HG03039 (cell line): ENCODE results near the gene ASAP2.
A peak's percentile ranks its signal among the peaks of the same experiment; 100 is the strongest.

Experiments
- ATAC-seq: cut with Tn5 transposase; IDR thresholded peaks from one replicate; pipeline ENCODE4 v1.9.1; 2021; ENCODE audit warnings: mild to moderate bottlenecking, moderate library complexity; ENCODE audit not compliant: unreplicated experiment

ASAP2 gene

GRCh38 chr2:9179572-9180201 is 26.9 kb upstream of the ASAP2 start:
- ATAC-seq = no peak

DNA sequence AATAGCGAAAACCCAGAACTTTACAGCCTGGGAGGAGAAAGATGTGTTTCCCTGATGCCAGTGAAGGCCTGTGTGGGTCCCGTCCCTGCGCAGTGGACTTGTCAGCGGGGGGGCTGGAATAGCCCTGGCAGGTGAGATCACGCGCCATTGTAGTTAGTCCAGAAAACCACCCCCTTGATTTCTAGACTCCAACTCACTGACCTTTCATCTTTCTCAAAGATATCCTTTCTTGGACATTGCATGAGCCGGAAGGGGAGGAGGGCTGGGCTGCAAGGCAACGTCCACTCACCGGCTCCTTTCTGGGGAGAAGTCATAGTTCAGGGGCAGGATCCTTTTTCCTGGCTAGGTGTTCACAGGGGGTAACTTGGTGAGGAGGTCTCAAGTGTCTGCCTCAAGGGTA is 22.3 kb upstream of the ASAP2 start:
- no peak for ATAC-seq

- no peak for ATAC-seq
These were observed 18.9 kb upstream of the ASAP2 start for GRCh38 chr2:9187620-9188214.

GRCh38 chr2:9188823-9189222 is 17.8 kb upstream of the ASAP2 start:
- ATAC-seq = no peak

GRCh38 chr2:9189901-9190300 is 16.7 kb upstream of the ASAP2 start:
- no peak for ATAC-seq

DNA sequence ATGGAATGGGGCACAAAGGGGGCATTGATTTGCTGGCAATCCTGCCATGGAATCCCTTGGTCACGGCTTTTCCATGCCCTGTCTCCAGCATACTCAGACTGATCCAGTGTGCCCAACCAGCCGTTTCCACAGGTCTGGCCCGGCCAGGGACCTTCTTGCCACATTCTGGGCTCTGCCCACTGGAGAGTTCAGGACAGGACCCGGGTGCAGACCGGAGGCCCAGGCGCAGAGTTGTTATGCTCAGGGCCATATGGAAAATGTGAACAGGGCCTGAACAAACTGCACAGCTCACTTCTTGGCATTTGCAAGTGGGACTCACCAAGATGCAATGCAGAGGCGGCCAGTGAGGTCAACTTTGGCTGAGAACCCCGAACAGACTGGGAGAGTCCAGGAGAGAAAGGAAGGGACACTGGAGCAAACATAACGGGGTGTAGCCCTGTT is 15.6 kb upstream of the ASAP2 start:
- no peak for ATAC-seq

DNA sequence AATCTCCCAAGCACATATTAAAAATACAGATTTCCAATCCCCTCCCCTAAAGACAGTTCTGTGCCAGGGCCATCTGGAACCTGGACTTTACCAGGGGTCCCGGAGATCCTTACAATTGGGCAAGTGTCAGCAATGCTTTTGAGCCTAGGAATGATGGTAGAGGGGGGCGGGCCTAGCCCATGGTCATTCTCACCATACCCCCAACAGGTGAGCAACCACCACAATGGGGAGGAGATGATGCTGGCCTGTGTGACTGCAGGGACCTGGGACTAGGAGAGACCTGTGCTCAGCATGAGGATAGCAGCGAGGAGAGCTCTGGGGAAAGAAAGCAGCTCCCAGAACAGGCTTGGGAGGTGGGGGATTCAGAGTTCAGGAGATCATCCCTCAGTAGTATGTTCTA is 13.9 kb upstream of the ASAP2 start:
- ATAC-seq = no peak

GRCh38 chr2:9194352-9194751 is 12.3 kb upstream of the ASAP2 start:
- no peak for ATAC-seq

DNA sequence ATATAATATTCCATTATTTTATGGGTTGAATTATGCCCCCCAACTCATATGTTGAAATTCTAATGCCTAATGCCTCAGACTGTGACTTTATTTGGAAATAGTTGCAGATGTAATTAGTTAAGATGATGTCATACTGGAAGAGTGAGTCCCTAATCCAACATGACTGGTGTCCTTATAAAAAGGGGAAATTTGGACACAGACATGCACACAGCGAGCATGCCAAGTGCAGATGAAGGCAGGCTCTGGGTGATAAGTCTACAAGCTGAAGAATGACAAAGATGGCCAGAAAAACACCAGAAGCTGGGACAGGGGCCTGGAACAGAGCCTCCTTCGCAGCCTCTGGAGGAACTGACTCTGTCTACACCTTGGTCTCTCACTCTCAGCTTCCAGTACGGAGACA is 10.0 kb upstream of the ASAP2 start:
- ATAC-seq = no peak

DNA sequence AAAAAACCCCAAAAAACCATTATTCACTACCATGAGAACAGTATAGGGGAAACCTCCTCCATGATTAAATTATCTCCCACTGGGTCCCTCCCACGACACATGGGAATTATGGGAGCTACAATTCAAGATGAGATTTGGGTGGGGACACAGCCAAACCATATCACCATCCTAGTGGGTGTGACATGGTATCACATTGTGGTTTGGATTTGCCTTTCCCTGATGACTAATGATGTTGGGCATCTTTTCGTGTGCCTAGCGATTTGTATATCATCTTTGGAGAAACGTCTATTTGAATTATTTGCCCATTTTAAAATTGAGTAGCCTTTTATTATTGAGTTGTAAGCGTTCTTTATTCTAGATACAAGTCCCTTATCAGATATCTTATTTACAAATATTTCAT is 8.7 kb upstream of the ASAP2 start:
- ATAC-seq = no peak

GRCh38 chr2:9199716-9200632 is 6.6 kb upstream of the ASAP2 start:
- ATAC-seq = no peak

- no peak for ATAC-seq
These were observed 6.0 kb upstream of the ASAP2 start for GRCh38 chr2:9200633-9201015.

DNA sequence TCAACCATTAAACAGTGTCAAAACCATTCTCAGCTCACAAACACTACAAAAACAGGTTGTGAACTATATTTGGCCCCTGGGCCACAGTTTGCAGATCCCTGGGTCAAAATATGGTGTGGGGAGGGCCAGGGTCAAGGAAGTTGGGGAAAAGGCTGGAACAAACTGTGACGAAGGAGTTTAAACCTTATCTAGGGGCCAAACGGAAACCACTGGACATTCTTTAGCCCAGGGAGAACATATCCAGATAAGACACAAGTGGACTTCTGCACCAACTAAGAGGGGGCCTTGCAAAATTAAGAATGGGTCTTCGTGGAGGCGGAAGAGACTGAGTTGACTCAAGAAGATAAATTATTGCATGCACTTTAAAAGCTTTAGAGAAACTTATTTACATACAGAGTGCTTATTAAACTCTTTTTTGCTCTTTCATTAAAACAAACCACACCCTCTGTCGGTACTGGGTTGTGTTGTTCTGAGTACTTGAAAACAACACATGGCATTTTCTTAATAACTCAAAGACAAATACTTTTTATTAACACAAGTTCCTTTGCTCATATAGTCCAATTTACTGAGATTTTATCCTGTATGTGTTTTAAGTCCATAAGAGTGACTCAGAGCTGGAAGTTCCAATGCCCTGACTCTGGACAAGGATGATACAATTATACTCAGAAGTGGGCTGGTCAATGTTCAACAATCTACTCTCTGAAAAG is 5.3 kb upstream of the ASAP2 start:
- ATAC-seq = no peak

- no peak for ATAC-seq
These were observed 3.6 kb upstream of the ASAP2 start for GRCh38 chr2:9203006-9203405.

- ATAC-seq = no peak
These were observed 2.7 kb upstream of the ASAP2 start for GRCh38 chr2:9203876-9204275.

DNA sequence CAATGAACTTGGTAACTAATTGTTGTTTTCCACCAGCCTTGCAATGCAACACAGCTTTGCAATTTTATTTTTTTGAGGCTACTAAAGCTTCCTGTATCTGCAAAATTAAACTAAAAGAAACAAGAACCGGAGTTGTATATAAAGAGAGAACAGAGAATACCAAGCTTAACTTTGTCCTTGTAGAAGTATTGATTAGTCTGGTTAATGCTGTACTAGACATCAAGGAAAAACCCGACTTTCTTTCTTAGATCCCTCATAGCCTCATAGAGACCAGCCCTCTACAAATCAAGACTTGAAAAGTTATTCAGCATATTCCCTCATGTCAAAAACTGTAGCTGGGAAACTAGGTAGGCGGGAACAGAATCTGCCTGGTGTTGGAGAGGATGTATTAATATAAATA is 1.7 kb upstream of the ASAP2 start:
- no peak for ATAC-seq

GRCh38 chr2:9205486-9205885 is 1.1 kb upstream of the ASAP2 start:
- ATAC-seq = no peak

DNA sequence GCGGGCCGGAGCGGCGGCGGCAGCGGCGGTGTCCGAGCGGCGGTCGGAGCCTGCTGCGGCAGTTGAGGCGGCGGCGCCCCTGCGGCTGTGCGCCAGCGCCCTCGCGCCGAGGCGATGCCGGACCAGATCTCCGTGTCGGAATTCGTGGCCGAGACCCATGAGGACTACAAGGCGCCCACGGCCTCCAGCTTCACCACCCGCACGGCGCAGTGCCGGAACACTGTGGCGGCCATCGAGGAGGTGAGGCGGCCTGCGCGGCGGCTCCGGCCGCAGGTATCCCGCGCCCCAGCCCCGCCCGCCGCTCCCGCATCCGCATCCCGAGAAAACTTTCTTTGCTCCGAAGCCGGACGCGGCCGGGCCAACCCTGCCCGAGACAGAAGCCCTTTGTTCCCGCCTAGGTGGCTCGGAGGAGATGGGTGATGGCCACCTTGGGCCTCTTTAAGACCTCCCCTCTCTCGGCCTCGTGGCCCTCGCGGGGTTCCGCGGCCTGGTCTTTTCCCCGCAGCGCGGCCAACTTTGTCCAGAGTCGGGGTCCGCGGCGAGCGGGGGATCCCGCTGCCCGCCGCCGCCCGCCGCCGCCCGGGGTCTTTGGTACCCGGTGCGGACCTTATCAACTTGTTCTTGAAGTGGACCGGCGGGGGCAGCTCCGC is 504 bp downstream of the ASAP2 start:
- ATAC-seq = peak; percentile 9

DNA sequence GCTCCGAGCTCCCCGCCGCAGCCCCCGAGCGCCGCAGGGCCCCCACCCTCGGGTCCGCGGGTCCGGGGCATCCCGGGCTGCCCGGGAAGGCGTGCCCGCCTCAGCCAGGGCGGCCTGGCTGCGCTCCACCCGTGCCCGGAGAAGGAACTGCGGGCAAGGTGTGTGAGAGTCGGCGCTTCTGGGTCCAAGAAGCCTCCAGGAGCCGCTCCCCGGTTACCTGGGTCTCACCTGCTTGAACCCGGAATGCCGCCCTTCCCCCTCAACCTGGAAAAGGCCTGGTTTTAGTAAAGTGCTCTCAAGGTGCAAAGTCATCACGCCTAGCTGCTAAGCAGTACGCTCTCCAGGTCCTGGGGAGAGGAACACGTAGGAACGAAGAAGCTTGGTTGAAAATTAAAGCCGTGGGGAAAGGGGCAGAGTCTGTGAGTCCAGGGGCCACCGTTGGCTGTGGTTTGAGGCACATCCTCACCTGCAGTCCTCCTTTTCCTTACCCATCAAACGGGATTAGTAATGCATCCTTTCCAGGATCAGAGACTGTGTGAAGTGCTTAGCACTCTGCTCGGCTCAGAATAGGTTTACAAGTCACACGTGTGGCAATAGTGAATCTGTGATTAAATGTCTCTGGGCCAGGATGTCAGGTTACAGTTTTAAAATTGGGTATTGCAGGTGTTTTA is 1.2 kb downstream of the ASAP2 start:
- ATAC-seq = no peak

DNA sequence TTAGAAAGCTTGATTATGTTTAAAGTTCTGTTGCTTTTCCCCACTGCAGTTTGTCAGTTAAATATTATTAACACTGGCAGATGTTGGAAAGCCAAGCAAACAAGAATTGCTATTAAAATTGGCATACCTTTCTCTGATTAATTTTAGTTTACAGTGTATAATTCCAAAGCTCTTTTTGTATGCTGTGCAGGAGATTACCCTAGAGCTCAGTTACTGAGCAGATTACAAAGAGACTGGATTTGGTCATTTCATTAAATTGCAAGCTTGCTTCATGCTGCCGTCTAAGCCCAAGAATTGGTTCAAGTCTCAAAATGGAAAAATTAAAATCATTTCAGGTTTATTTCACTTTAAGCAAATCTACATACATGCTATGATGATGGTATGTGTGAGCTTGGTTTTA is 2.3 kb downstream of the ASAP2 start:
- ATAC-seq = no peak
